Endodermal cell (in vitro differentiated cells): Measurements from ENCODE around the gene ARHGEF10L. TPM values are rescaled to one million over a fixed set of nuclear protein-coding genes. Genes with fewer than 3 reads are reported as not detected.
A peak's percentile ranks its signal among the peaks of the same experiment; 100 is the strongest.

Source experiments
- DNase-seq: peaks from one replicate; pipeline ENCODE4 v3.0.0-alpha.2; 2017
- H3K27ac ChIP-seq: 2 replicates; pipeline ENCODE4 v1.5.1; 2013; ENCODE audit warnings: mild to moderate bottlenecking, low read depth, low read length, moderate library complexity
- H3K27me3 ChIP-seq: 2 replicates; pipeline ENCODE4 v1.6.1; 2013; ENCODE audit warnings: mild to moderate bottlenecking, low read length, moderate library complexity; ENCODE audit not compliant: insufficient read depth, control insufficient read depth, poor library complexity, severe bottlenecking
- H3K36me3 ChIP-seq: 2 replicates; pipeline ENCODE4 v1.7.0; 2013; ENCODE audit warnings: mild to moderate bottlenecking, low read length, moderate library complexity; ENCODE audit not compliant: control insufficient read depth, insufficient read depth
- H3K4me1 ChIP-seq: one replicate; pipeline ENCODE4 v1.7.0; 2013; ENCODE audit warnings: low read length; ENCODE audit not compliant: control insufficient read depth, insufficient read depth
- H3K4me3 ChIP-seq: 2 replicates; pipeline ENCODE4 v1.5.1; 2013; ENCODE audit warnings: mild to moderate bottlenecking, low read length, moderate library complexity
- H3K9ac ChIP-seq: 2 replicates; pipeline ENCODE4 v1.6.1; 2013; ENCODE audit warnings: mild to moderate bottlenecking, low read length, moderate library complexity; ENCODE audit not compliant: poor library complexity, severe bottlenecking; ENCODE audit errors: extremely low read depth
- H3K9me3 ChIP-seq: 2 replicates; pipeline ENCODE4 v1.6.1; 2013; ENCODE audit warnings: mild to moderate bottlenecking, low read length, moderate library complexity; ENCODE audit not compliant: control insufficient read depth
- H3K27ac Mint-ChIP-seq: 2 replicates; pipeline ENCODE4 v1.8.0; 2020; ENCODE audit warnings: mixed read lengths
- H3K27me3 Mint-ChIP-seq: 2 replicates; pipeline ENCODE4 v1.8.0; 2021; ENCODE audit warnings: mild to moderate bottlenecking, mixed read lengths; ENCODE audit not compliant: insufficient read depth
- H3K36me3 Mint-ChIP-seq: 2 replicates; pipeline ENCODE4 v1.8.0; 2020; ENCODE audit warnings: low read depth, mixed read lengths
- H3K4me1 Mint-ChIP-seq: 2 replicates; pipeline ENCODE4 v1.8.0; 2020; ENCODE audit warnings: mixed read lengths
- H3K4me3 Mint-ChIP-seq: 2 replicates; pipeline ENCODE4 v1.8.0; 2020; ENCODE audit warnings: mild to moderate bottlenecking, moderate library complexity, mixed read lengths
- H3K9me3 Mint-ChIP-seq: 2 replicates; pipeline ENCODE4 v1.8.0; 2020; ENCODE audit warnings: mild to moderate bottlenecking, mixed read lengths
- CTCF ChIP-seq: fragments of 200-600 bp; sonication (generic); conservative IDR thresholded peaks from 2 replicates; pipeline ENCODE4 v1.5.0; 2021; ENCODE audit warnings: antibody characterized with exemption, mild to moderate bottlenecking
- WGBS, 2 experiments: methylation state at CpG; one replicate each; pipeline versions ENCODE4 v1.1.5 to v1.1.7; 2013; ENCODE audit warnings: missing lambda C conversion rate in 2 of 2, mixed read lengths in 1 of 2; ENCODE audit not compliant: insufficient coverage in 1 of 2, insufficient read length in 1 of 2; 5-methylcytosine and 5-hydroxymethylcytosine counted together
- total RNA-seq, 2 donors: library from RNA; stranded (reverse); fragmentation: NEBNext Ultra II Directional in 1 of 2; extraction: Animal tissue kit (Norgen Biotek cat#: 25700) in 1 of 2; gene quantifications; 2 replicates in 1 of 2; 3 replicates in 1 of 2; pipeline ENCODE4 v1.2.1, GENCODE V29; 2021

The ARHGEF10L gene
- total RNA-seq, 2 donors from 2014 or later, result 5.2 to 10.5 TPM

- no peaks in the 10 kb centered on the region for H3K27me3 ChIP-seq
- no peak for TF ChIP-seq CTCF
- 72 to 85% methylated on average over 5 to 15 of the region's 15 CpGs for WGBS, 2 experiments
- H3K36me3 ChIP-seq, result no peaks in the 10 kb centered on the region
- Mint-ChIP-seq H3K36me3 (no peaks in the 10 kb centered on the region), H3K4me3 (no peak overlapping the region), H3K9me3 (no peaks in the 10 kb centered on the region), H3K27ac (no peak overlapping the region), H3K4me1 (peaks cover 25% of the 10 kb centered on the region), H3K27me3 (peaks cover under 1% of the 10 kb centered on the region)
- H3K4me1 ChIP-seq, result peaks cover 8% of the 10 kb centered on the region
- H3K27ac ChIP-seq, result peak overlapping the region; percentile 19
- no peak overlapping the region for H3K9ac ChIP-seq
- no peak for DNase-seq
- no peak overlapping the region for H3K4me3 ChIP-seq
- H3K9me3 ChIP-seq, result no peaks in the 10 kb centered on the region
These were observed 36.5 kb downstream of the ARHGEF10L start for GRCh38 chr1:17575797-17576518.

GRCh38 chr1:17576519-17576853 lies 37.0 kb downstream of the ARHGEF10L start:
- H3K9ac ChIP-seq, result no peak overlapping the region
- DNase-seq, result no peak
- no peaks in the 10 kb centered on the region for H3K36me3 ChIP-seq
- no peaks in the 10 kb centered on the region for H3K9me3 ChIP-seq
- H3K27ac ChIP-seq, result peak overlapping the region; percentile 19
- Mint-ChIP-seq H3K36me3 (no peaks in the 10 kb centered on the region), H3K9me3 (no peaks in the 10 kb centered on the region), H3K4me3 (no peak overlapping the region), H3K27ac (no peak overlapping the region), H3K4me1 (peaks cover 28% of the 10 kb centered on the region), H3K27me3 (no peaks in the 10 kb centered on the region)
- H3K27me3 ChIP-seq, result no peaks in the 10 kb centered on the region
- H3K4me1 ChIP-seq, result peaks cover 11% of the 10 kb centered on the region
- no peak overlapping the region for H3K4me3 ChIP-seq
- WGBS, 2 experiments, result 85 to 96% methylated on average over 4 to 5 of the region's 6 CpGs
- TF ChIP-seq CTCF, result no peak

GRCh38 chr1:17577907-17578297 lies 38.4 kb downstream of the ARHGEF10L start:
- H3K4me3 ChIP-seq, result no peak overlapping the region
- Mint-ChIP-seq H3K27ac (no peak overlapping the region), H3K36me3 (no peaks in the 10 kb centered on the region), H3K4me3 (no peak overlapping the region), H3K27me3 (no peaks in the 10 kb centered on the region), H3K9me3 (no peaks in the 10 kb centered on the region), H3K4me1 (peaks cover 40% of the 10 kb centered on the region)
- H3K9ac ChIP-seq, result no peak overlapping the region
- H3K36me3 ChIP-seq, result no peaks in the 10 kb centered on the region
- H3K27me3 ChIP-seq, result no peaks in the 10 kb centered on the region
- no peak for DNase-seq
- peaks cover 18% of the 10 kb centered on the region for H3K4me1 ChIP-seq
- no peaks in the 10 kb centered on the region for H3K9me3 ChIP-seq
- H3K27ac ChIP-seq, result no peak overlapping the region
- no peak for TF ChIP-seq CTCF
- WGBS, 2 experiments, result 86 to 97% methylated on average over 1 of the region's 1 CpG
